H1 (cell line): ENCODE measurements around the gene PSMC3. TPM values are rescaled to one million over a fixed set of nuclear protein-coding genes. Genes with fewer than 3 reads are reported as not detected.

Source experiments
- ASH2L ChIP-seq: fragments of 200-600, 300-600 bp; sonication (generic); IDR thresholded peaks from one replicate; pipeline ENCODE4 v1.7.1; 2017; ENCODE audit warnings: low read length
- BCL11A ChIP-seq, 2 experiments: IDR thresholded peaks; one replicate each; pipeline ENCODE4 v1.6.1; 2011; ENCODE audit warnings: low read depth in 2 of 2, low read length in 2 of 2, mild to moderate bottlenecking in 2 of 2
- CHD1 ChIP-seq: IDR thresholded peaks from 2 replicates; pipeline ENCODE4 v1.6.1; 2012; ENCODE audit warnings: low read depth, low read length, improper control_type of control experiment
- EGR1 ChIP-seq: IDR thresholded peaks from 2 replicates; pipeline ENCODE4 v1.6.1; 2011; ENCODE audit warnings: low read depth, low read length, borderline replicate concordance
- EZH2 ChIP-seq: fragments of 200-600 bp; sonication (generic); IDR thresholded peaks from 2 replicates; pipeline ENCODE4 v1.7.1; 2012; ENCODE audit warnings: low read depth, mild to moderate bottlenecking, moderate library complexity, low read length, inconsistent platforms; ENCODE audit not compliant: severe bottlenecking
- HDAC2 ChIP-seq, 2 experiments: fragments of 300-600 bp in 1 of 2; sonication (generic) in 1 of 2; IDR thresholded peaks; 2 replicates each; pipeline ENCODE4 v1.6.1; 2011 to 2012; ENCODE audit warnings: low read depth in 2 of 2, low read length in 2 of 2, mild to moderate bottlenecking in 2 of 2, moderate library complexity in 2 of 2, borderline replicate concordance in 1 of 2, inconsistent platforms in 1 of 2
- KDM4A ChIP-seq: IDR thresholded peaks from one replicate; pipeline ENCODE4 v1.7.1; 2012; ENCODE audit warnings: low read depth, mild to moderate bottlenecking, moderate library complexity, low read length, inconsistent platforms; ENCODE audit not compliant: severe bottlenecking
- KDM5A ChIP-seq: fragments of 200-600 bp; IDR thresholded peaks from 2 replicates; pipeline ENCODE4 v1.7.1; 2012; ENCODE audit warnings: mild to moderate bottlenecking, low read length, inconsistent platforms, mixed read lengths
- MAFK ChIP-seq: IDR thresholded peaks from 2 replicates; pipeline ENCODE4 v1.6.1; 2012; ENCODE audit warnings: low read depth, mild to moderate bottlenecking, improper control_type of control experiment, low read length
- RBBP5 ChIP-seq: IDR thresholded peaks from 2 replicates; pipeline ENCODE4 v1.7.1; 2012; ENCODE audit warnings: low read depth, mild to moderate bottlenecking, inconsistent platforms, low read length, moderate library complexity, borderline replicate concordance
- SIX5 ChIP-seq: IDR thresholded peaks from 2 replicates; pipeline ENCODE4 v1.6.1; 2011; ENCODE audit warnings: mild to moderate bottlenecking, low read depth, low read length
- SP1 ChIP-seq: IDR thresholded peaks from 2 replicates; pipeline ENCODE4 v1.6.1; 2011; ENCODE audit warnings: low read depth, low read length
- SP2 ChIP-seq: IDR thresholded peaks from 2 replicates; pipeline ENCODE4 v1.6.1; 2012; ENCODE audit warnings: mild to moderate bottlenecking, low read length, inconsistent platforms
- TCF12 ChIP-seq: IDR thresholded peaks from 2 replicates; pipeline ENCODE4 v1.6.1; 2011; ENCODE audit warnings: low read depth, mild to moderate bottlenecking, low read length
- YY1 ChIP-seq: IDR thresholded peaks from 2 replicates; pipeline ENCODE4 v1.6.1; 2011; ENCODE audit warnings: low read depth, mild to moderate bottlenecking, low read length
- ZNF274 ChIP-seq: IDR thresholded peaks from 2 replicates; pipeline ENCODE4 v1.7.0; 2012; ENCODE audit warnings: low read length, borderline replicate concordance; ENCODE audit errors: extremely low read depth
- polyA plus RNA-seq, 7 experiments: library from polyadenylated mRNA; depleted of rRNA in 3 of 7; stranded (reverse) in 5 of 7; unstranded in 2 of 7; fragments of >200 nt in 5 of 7; fragments of 200-250 nt in 2 of 7; gene quantifications; 1 replicate in 5 of 7; 2 replicates in 1 of 7; 4 replicates in 1 of 7; pipeline versions ENCODE4 v1.2.1 to v1.2.3, GENCODE V29; 2011 to 2013; ENCODE audit warnings: missing spikeins in 2 of 7, mixed read lengths in 2 of 7
- total RNA-seq: library from RNA; stranded (reverse); fragmentation: NEBNext Ultra II Directional; extraction: Animal tissue kit (Norgen Biotek cat#: 25700); gene quantifications from 2 replicates; pipeline ENCODE4 v1.2.1, GENCODE V29; 2021
- TF ChIP-seq, protein P1 (sequence below): IDR thresholded peaks from 2 replicates; pipeline ENCODE4 v1.6.1; 2012; ENCODE audit warnings: inconsistent platforms
- TF ChIP-seq, protein P2 (sequence below), 3 experiments: IDR thresholded peaks; 1 replicate in 2 of 3; 2 replicates in 1 of 3; pipeline versions ENCODE4 v1.5.1 to v1.6.1; 2011; ENCODE audit warnings: low read length in 3 of 3, mild to moderate bottlenecking in 3 of 3, inconsistent platforms in 2 of 3, low read depth in 1 of 3, moderate library complexity in 1 of 3; ENCODE audit not compliant: insufficient read depth in 1 of 3; ENCODE audit errors: control extremely low read depth in 1 of 3

The PSMC3 gene
- total and polyA plus RNA-seq, 2 of the 8 experiments (the other 6 are each of a cell fraction or from before 2014, with no cell fraction given), result 105 to 160 TPM

DNA sequence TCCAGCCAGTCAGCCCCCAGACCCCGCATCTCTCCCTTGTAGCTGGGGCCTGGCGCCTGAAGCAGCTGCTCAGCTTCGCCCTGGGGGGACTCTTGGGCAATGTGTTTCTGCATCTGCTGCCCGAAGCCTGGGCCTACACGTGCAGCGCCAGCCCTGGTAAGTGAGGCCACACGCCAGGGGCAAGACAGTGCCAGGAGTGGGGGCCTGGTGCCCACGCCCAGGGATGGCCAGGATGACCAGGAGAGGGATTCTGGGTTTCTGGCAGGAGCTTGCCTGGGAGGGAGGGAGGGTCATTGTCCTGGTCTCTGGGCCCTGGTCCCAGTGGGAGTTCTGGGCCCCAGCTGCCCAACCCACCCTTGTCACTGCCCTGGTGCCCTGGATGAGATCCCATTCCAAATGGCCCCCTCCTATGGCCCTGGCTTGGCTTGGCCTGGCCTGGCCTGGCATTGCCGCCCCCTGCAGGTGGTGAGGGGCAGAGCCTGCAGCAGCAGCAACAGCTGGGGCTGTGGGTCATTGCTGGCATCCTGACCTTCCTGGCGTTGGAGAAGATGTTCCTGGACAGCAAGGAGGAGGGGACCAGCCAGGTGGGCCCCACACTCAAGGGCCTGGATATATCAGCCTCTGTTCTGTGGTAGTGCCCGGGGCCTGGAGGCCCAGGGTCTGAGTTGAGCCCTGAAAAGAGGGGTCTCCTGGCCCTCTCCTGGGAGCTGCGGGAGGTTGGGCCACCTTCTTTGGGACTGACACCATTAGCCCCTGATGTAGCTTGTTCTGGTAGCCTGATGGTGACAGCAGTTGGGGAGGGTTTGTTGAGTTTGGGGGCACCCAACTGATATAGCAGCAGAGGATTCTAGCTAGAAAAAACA, 14.1 kb downstream of the PSMC3 start (continued):
- TF ChIP-seq HDAC2 (IDR thresholded peaks at IDR 0.05; ENCODE audit: borderline replicate concordance in 1 of 2, low read depth in 2 of 2, low read length in 2 of 2), result no peak
- TF ChIP-seq, protein P1, sequence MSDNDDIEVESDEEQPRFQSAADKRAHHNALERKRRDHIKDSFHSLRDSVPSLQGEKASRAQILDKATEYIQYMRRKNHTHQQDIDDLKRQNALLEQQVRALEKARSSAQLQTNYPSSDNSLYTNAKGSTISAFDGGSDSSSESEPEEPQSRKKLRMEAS, result no peak
- TF ChIP-seq ZNF274, result no peak
- TF ChIP-seq YY1, result peak; percentile 38; the same call in 1 of the 2 replicates
- TF ChIP-seq KDM4A, result no peak
- TF ChIP-seq SP2, result no peak
- no peak for TF ChIP-seq MAFK
- TF ChIP-seq BCL11A (IDR thresholded peaks at IDR 0.05; ENCODE audit: low read depth in 2 of 2, low read length in 2 of 2), result no peak
- no peak for TF ChIP-seq SIX5
- TF ChIP-seq SP1, result no peak
- TF ChIP-seq ASH2L, result no peak
- TF ChIP-seq, protein P2, sequence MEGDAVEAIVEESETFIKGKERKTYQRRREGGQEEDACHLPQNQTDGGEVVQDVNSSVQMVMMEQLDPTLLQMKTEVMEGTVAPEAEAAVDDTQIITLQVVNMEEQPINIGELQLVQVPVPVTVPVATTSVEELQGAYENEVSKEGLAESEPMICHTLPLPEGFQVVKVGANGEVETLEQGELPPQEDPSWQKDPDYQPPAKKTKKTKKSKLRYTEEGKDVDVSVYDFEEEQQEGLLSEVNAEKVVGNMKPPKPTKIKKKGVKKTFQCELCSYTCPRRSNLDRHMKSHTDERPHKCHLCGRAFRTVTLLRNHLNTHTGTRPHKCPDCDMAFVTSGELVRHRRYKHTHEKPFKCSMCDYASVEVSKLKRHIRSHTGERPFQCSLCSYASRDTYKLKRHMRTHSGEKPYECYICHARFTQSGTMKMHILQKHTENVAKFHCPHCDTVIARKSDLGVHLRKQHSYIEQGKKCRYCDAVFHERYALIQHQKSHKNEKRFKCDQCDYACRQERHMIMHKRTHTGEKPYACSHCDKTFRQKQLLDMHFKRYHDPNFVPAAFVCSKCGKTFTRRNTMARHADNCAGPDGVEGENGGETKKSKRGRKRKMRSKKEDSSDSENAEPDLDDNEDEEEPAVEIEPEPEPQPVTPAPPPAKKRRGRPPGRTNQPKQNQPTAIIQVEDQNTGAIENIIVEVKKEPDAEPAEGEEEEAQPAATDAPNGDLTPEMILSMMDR (IDR thresholded peaks at IDR 0.05; ENCODE audit: control extremely low read depth in 1 of 3, insufficient read depth in 1 of 3, low read depth in 1 of 3, low read length in 3 of 3), result peak; percentile 93 to 100 (median 97)
- TF ChIP-seq RBBP5, result no peak
- no peak for TF ChIP-seq KDM5A
- no peak for TF ChIP-seq CHD1
- TF ChIP-seq EZH2, result no peak
- peak; percentile 25; the same call in 1 of the 2 replicates for TF ChIP-seq TCF12
- TF ChIP-seq EGR1, result no peak
- TF ChIP-seq, all 59 proteins: peak for 5
